Measurements from ENCODE around the gene CCDC30.

The CCDC30 gene

DNA sequence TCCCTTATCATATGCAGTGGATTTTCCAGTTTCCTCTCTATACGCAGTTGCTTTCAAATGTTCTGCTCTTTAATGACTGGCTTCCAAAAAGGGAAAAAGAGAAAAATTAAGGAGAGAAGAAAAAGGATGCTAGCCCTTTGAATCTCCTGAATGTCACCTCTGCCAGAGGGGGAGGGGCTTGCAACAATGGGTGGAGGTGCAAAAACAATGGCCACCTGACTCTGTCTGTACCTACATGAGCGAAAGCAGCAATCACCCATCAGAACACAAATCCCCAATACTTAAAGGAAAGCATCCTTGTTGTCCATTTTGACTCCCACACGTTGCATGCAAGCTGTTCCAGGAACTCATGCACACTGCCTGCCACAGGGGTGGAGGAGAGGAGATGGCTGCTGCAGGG is 61.2 kb downstream of the CCDC30 start:
- no peak for TF ChIP-seq ZNF274 (IDR thresholded peaks at IDR 0.05; ENCODE audit: low read depth, low read length)

DNA sequence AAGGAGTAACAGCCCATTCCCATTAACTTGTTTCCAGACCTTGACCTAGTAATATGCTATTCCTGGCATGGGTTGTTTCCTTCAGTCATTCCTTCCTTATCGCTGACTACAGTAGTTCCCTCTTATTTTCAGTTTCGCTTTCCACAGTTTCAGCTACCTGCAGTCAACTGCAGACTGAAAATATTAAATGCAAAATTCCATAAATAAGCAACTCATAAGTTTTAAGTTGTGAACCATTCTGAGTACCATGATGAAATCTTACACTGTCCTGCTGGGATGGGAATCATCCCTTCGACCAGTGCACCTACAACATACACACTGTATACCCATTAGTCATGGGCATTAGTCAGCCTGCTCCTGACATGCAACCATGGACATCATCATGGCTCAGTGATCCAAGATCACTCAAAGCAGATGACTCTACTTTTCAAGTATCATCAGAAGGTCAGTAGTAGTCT is 66.7 kb downstream of the CCDC30 start:
- H3K4me3 ChIP-seq (ENCODE audit: low read length) = no peak overlapping the region
- no peak for TF ChIP-seq ZNF274 (IDR thresholded peaks at IDR 0.05; ENCODE audit: low read depth, low read length)

More for the DNA sequence above, 61.2 kb downstream of the CCDC30 start:
- H3K4me3 ChIP-seq (ENCODE audit: low read length) = no peak overlapping the region

DNA sequence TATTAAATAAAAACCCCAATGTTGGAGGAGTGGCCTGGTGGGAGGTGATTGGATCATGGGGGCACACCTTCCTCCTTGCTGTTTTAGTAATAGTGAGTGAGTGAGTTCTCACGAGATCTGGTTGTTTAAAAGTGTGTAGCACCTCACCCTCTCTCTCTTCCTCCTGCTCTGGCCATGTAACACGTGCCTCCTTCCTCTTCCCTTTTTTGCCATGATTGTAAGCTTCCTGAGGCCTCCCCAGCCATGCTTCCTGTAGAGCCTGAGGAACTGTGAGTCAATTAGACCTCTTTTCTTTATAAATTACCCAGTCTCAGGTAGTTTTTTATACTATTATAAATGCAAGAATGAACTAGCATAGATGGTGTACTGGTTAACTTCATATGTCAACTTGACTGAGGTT is 68.0 kb downstream of the CCDC30 start:
- no peak overlapping the region for H3K4me3 ChIP-seq (ENCODE audit: low read length)
- TF ChIP-seq ZNF274 (IDR thresholded peaks at IDR 0.05; ENCODE audit: low read depth, low read length) = no peak

GRCh38 chr1:42533101-42533863 is 70.2 kb downstream of the CCDC30 start:
- H3K4me3 ChIP-seq (ENCODE audit: low read length) = no peak overlapping the region
- no peak for TF ChIP-seq ZNF274 (IDR thresholded peaks at IDR 0.05; ENCODE audit: low read depth, low read length)

- TF ChIP-seq ZNF274 (IDR thresholded peaks at IDR 0.05; ENCODE audit: low read depth, low read length) = no peak
- H3K4me3 ChIP-seq (ENCODE audit: low read length) = no peak overlapping the region
Observed at GRCh38 chr1:42541104-42541503, 78.0 kb downstream of the CCDC30 start.

GRCh38 chr1:42551180-42551579 is 88.1 kb downstream of the CCDC30 start:
- TF ChIP-seq ZNF274 (IDR thresholded peaks at IDR 0.05; ENCODE audit: low read depth, low read length) = no peak

DNA sequence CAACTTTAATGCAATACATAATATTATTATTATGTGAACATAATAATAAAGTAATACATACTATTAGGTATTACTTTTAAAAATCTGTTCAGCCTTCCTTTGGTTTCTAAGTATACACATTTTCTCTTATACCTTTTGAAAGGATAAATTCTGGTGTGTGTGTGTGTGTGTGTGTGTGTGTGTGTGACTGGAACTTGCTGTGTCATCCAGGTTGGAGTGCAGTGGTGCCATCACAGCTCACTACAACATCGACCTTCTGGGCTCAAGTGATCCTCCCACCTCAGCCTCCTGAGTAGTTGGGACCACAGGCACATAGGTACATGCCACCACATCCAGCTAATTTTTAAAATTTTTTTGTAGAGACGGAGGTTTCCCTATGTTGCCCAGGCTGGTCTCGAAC is 88.5 kb downstream of the CCDC30 start:
- H3K4me3 ChIP-seq (ENCODE audit: low read length) = no peak overlapping the region
- no peak for TF ChIP-seq ZNF274 (IDR thresholded peaks at IDR 0.05; ENCODE audit: low read depth, low read length)

More at GRCh38 chr1:42551180-42551579, 88.1 kb downstream of the CCDC30 start:
- H3K4me3 ChIP-seq (ENCODE audit: low read length) = no peak overlapping the region

- no peak for TF ChIP-seq ZNF274 (IDR thresholded peaks at IDR 0.05; ENCODE audit: low read depth, low read length)
- no peak overlapping the region for H3K4me3 ChIP-seq (ENCODE audit: low read length)
Observed at GRCh38 chr1:42552636-42553035, 89.5 kb downstream of the CCDC30 start.

DNA sequence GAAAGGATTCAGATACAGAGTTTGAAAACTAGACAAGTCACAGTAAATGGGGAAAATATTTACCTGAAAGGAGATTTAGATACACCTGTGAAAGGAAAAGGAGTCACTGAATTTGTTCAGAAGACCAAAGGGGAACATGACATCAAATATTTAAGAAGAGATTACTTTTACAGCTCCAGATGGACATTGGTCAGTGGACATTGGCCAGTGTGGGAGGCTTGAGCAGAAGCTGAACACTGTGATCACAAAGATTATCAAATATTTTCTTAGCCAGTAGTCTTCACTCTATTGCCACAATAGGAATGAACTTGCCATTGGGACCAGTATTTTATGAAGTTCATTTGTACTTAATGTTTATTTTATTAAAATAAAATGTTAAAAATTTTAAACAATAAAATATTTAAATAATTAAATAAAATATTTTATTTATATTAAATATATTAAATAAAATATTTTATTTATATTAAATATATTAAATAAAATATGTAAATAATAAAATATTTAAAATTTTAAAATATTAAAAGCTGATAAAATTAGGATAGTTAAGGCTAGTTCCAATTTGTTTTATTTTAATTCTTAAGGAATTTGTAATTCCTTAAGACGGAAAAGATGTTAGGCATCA is 94.3 kb downstream of the CCDC30 start:
- TF ChIP-seq ZNF274 (IDR thresholded peaks at IDR 0.05; ENCODE audit: low read depth, low read length) = no peak
- no peak overlapping the region for H3K4me3 ChIP-seq (ENCODE audit: low read length)

GRCh38 chr1:42567038-42567437 is 104.0 kb downstream of the CCDC30 start:
- no peak overlapping the region for H3K4me3 ChIP-seq (ENCODE audit: low read length)
- TF ChIP-seq ZNF274 (IDR thresholded peaks at IDR 0.05; ENCODE audit: low read depth, low read length) = no peak

DNA sequence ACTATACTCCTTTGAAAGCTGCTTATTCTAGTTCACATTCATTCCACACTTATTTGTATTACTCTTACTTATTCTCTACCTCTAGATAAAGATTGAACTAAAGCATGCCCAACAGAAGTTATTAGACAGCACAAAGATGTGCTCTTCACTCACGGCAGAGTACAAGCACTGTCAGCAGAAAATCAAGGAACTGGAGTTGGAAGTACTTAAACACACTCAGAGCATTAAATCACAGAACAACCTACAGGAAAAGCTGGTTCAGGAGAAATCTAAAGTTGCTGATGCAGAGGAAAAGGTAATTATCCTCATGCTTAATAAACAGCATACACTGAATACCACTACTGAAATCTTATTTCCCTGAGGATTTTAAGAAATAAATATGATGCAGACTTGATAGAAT is 113.8 kb downstream of the CCDC30 start:
- no peak overlapping the region for H3K4me3 ChIP-seq (ENCODE audit: low read length)
- no peak for TF ChIP-seq ZNF274 (IDR thresholded peaks at IDR 0.05; ENCODE audit: low read depth, low read length)

GRCh38 chr1:42586016-42586415 is 122.9 kb downstream of the CCDC30 start:
- H3K4me3 ChIP-seq (ENCODE audit: low read length) = no peak overlapping the region
- TF ChIP-seq ZNF274 (IDR thresholded peaks at IDR 0.05; ENCODE audit: low read depth, low read length) = no peak

- TF ChIP-seq ZNF274 (IDR thresholded peaks at IDR 0.05; ENCODE audit: low read depth, low read length) = no peak
- no peak overlapping the region for H3K4me3 ChIP-seq (ENCODE audit: low read length)
Observed at GRCh38 chr1:42587753-42588152, 124.7 kb downstream of the CCDC30 start.

DNA sequence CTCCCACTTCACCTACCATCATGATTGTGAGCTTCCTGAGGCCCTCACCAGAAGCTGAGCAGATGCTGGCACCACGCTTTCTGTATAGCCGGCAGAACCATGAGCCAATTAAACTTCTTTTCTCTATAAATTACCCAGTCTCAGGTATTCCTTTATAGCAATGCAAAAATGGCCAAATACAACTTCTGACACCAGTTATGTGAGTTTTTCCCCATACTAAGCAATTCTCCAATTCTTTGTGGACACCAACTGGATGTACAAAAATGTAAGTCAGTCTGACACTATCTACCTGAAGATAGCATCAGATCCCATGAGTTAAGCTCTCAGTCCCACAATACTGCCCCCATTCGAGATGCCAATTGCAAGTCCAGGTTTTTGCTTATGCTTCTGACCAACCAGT is 129.7 kb downstream of the CCDC30 start:
- no peak overlapping the region for H3K4me3 ChIP-seq (ENCODE audit: low read length)
- TF ChIP-seq ZNF274 (IDR thresholded peaks at IDR 0.05; ENCODE audit: low read depth, low read length) = no peak

DNA sequence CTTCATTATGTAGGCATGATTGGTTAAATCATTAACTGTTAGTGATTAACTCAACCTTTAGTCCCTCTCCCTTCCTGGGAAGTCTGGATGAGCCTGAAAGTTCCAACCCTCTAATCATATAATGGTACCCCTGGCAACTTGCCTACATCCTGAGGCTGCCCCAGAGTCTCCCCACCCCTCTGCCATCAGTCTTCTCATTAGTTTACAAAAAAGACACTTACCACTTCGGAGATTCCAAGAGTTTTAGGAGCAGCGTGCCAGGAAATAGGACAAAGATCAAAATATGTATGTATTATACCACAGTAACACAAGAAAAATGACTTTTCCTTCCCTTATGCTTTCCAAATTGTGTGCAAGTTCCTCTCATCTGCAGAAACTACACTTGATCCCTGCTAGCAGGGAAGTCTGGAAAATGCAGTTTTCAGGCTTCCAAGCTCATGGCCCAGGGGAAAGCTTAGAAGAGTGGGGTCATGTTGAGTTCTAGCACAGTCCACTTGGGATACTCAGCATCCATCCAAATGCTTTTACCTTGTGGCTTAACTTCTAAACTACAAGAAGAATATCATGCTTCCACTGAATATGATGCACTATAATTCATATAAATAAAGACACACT is 130.5 kb downstream of the CCDC30 start:
- H3K4me3 ChIP-seq (ENCODE audit: low read length) = no peak overlapping the region
- no peak for TF ChIP-seq ZNF274 (IDR thresholded peaks at IDR 0.05; ENCODE audit: low read depth, low read length)
